Stimulated activated naive CD8-positive, alpha-beta T cell treated with anti-CD3 and anti-CD28 coated beads, Interleukin-15, Interleukin-2, amounts not matched to agents 100 U/mL and 50 U/mL, for 24 hours (primary cell): ENCODE data around the gene FAM13C.
"Not testable (repeated sequence)": the region's sequence is repeated elsewhere in the genome, so short reads cannot be mapped to it uniquely, and the experiment has no call there.

Experiments
- ATAC-seq: fragments of 150-1000 bp; cut with Tn5 transposase; one replicate; pipeline ENCODE4 v1.10.0; 2021
- DNase-seq: peaks from one replicate; pipeline ENCODE4 v3.0.0; 2021

The FAM13C gene

GRCh38 chr10:59234194-59234593 lies 128.2 kb downstream of the FAM13C start:
- no peak for DNase-seq
- no peak for ATAC-seq

- DNase-seq, result no peak
- no peak for ATAC-seq
These were observed 132.9 kb downstream of the FAM13C start for GRCh38 chr10:59229441-59229840.

GRCh38 chr10:59227136-59227673 lies 135.1 kb downstream of the FAM13C start:
- ATAC-seq (no peak), DNase-seq (no peak)

GRCh38 chr10:59225211-59225610 lies 137.1 kb downstream of the FAM13C start:
- no peak for DNase-seq
- ATAC-seq, result no peak

- not testable (repeated sequence) for ATAC-seq, DNase-seq
These were observed 138.8 kb downstream of the FAM13C start for GRCh38 chr10:59223597-59223996.

GRCh38 chr10:59222788-59223187 lies 139.6 kb downstream of the FAM13C start:
- DNase-seq (no peak), ATAC-seq (no peak)

- ATAC-seq, result no peak
- no peak for DNase-seq
These were observed 146.0 kb downstream of the FAM13C start for GRCh38 chr10:59216178-59216869.

- no peak for DNase-seq
- no peak for ATAC-seq
These were observed 148.2 kb downstream of the FAM13C start for GRCh38 chr10:59214160-59214559.

- ATAC-seq (no peak), DNase-seq (no peak)
These were observed 150.0 kb downstream of the FAM13C start for GRCh38 chr10:59212301-59212798.

GRCh38 chr10:59206204-59206720 lies 156.1 kb downstream of the FAM13C start:
- ATAC-seq (no peak), DNase-seq (no peak)
